HepG2 (cell line): Measurements from ENCODE around the gene CHEK1. TPM values are rescaled to one million over a fixed set of nuclear protein-coding genes. Genes with fewer than 3 reads are reported as not detected.
A peak's percentile ranks its signal among the peaks of the same experiment; 100 is the strongest.

Experiments
- ATAC-seq: fragments of 200-7000 bp; cut with Tn5 transposase; 3 replicates; pipeline ENCODE4 v1.9.1; 2020; ENCODE audit warnings: mild to moderate bottlenecking, moderate library complexity
- BruUV-seq: library from RNA; stranded (reverse); fragments of 400-500 nt; replicated peaks from 2 replicates; lab custom pipeline; 2021; lab: Mats Ljungman, UMichigan
- CTCF ChIA-PET: fragments of 300-600 bp; formaldehyde crosslinking; extraction: SDS; loops from one replicate; lab custom pipeline; 2021; ENCODE audit warnings: low total read pairs, inconsistent platforms, low intra/inter-chr PET ratio; lab: Yijun Ruan, JAX
- POLR2A ChIA-PET: fragments of 350-600 bp; sonication (Branson Sonifier 250); formaldehyde crosslinking; loops from one replicate; lab custom pipeline; 2020; ENCODE audit warnings: antibody characterized with exemption, inconsistent platforms; lab: Yijun Ruan, JAX
- DNase-seq: peaks from one replicate; pipeline ENCODE4 v3.0.0-alpha.2; 2015; ENCODE audit warnings: low spot score
- FAIRE-seq: peaks from 3 replicates; lab custom pipeline; 2011; peaks lifted over from hg19 to GRCh38; lab: Jason Lieb, UNC
- H2AFZ ChIP-seq: one replicate; pipeline ENCODE4 v1.6.1; 2011; ENCODE audit warnings: low read length, inconsistent platforms
- H3K27ac ChIP-seq: fragments of 300-600 bp; 3 replicates; pipeline ENCODE4 v1.8.0; 2011; ENCODE audit warnings: mixed run types, mild to moderate bottlenecking, mixed read lengths, low read length, inconsistent platforms; ENCODE audit not compliant: insufficient read depth; ENCODE audit errors: extremely low read length
- H3K27me3 ChIP-seq, 2 experiments: fragments of 200-600 bp in 1 of 2; 2 replicates in 1 of 2; 3 replicates in 1 of 2; pipeline versions ENCODE4 v1.6.0 to v1.8.0; 2011; ENCODE audit warnings: low read length in 2 of 2, mild to moderate bottlenecking in 2 of 2, moderate library complexity in 2 of 2, inconsistent platforms in 1 of 2; ENCODE audit not compliant: insufficient read depth in 2 of 2, control insufficient read depth in 1 of 2
- H3K36me3 ChIP-seq, 2 experiments: fragments of 200-600 bp in 1 of 2; replicated peaks in 1 of 2; 2 replicates in 1 of 2; 3 replicates in 1 of 2; pipeline versions ENCODE4 v1.5.1 to v1.8.0; 2011; ENCODE audit warnings: low read length in 2 of 2, inconsistent platforms in 1 of 2; ENCODE audit not compliant: insufficient read depth in 2 of 2, control insufficient read depth in 1 of 2
- H3K4me1 ChIP-seq: 2 replicates; pipeline ENCODE4 v1.5.1; 2012; ENCODE audit warnings: low read length, inconsistent platforms; ENCODE audit not compliant: insufficient read depth
- H3K4me2 ChIP-seq: 2 replicates; pipeline ENCODE4 v1.6.0; 2011; ENCODE audit warnings: low read depth, low read length, inconsistent platforms
- H3K4me3 ChIP-seq, 3 experiments: fragments of 200-600 bp in 1 of 3; sonication (generic), shearing (Covaris generic) in 1 of 3; replicated peaks in 1 of 3; 2 replicates each; pipeline ENCODE4 v1.5.1; 2011 to 2016; ENCODE audit warnings: low read length in 3 of 3, inconsistent platforms in 2 of 3, low read depth in 2 of 3, mild to moderate bottlenecking in 2 of 3, control low read depth in 1 of 3, mixed read lengths in 1 of 3; ENCODE audit not compliant: insufficient read depth in 1 of 3
- H3K79me2 ChIP-seq: one replicate; pipeline ENCODE4 v1.6.1; 2011; ENCODE audit warnings: low read length, inconsistent platforms; ENCODE audit not compliant: insufficient read depth
- H3K9ac ChIP-seq: 2 replicates; pipeline ENCODE4 v1.6.0; 2011; ENCODE audit warnings: mild to moderate bottlenecking, low read depth, low read length, inconsistent platforms; ENCODE audit not compliant: insufficient read depth
- H3K9me3 ChIP-seq: 2 replicates; pipeline ENCODE4 v1.5.1; 2012; ENCODE audit warnings: mild to moderate bottlenecking, low read length
- H4K20me1 ChIP-seq: 2 replicates; pipeline ENCODE4 v1.6.0; 2011; ENCODE audit warnings: inconsistent platforms, mild to moderate bottlenecking, low read length, moderate library complexity; ENCODE audit not compliant: insufficient read depth
- HNF4G ChIP-seq, 2 experiments: sonication (generic) in 1 of 2; formaldehyde crosslinking in 1 of 2; IDR thresholded peaks; 2 replicates each; pipeline versions ENCODE4 v1.4.0 to v1.6.1; 2011 to 2020; ENCODE audit warnings: borderline replicate concordance in 2 of 2, low read depth in 2 of 2, mild to moderate bottlenecking in 2 of 2, low read length in 1 of 2, missing genetic modification reagents in 1 of 2, moderate library complexity in 1 of 2
- MIER2 ChIP-seq: IDR thresholded peaks from 2 replicates; pipeline ENCODE4 v1.6.1; 2016; ENCODE audit warnings: missing biosample characterization, missing genetic modification reagents
- SMC3 ChIP-seq: IDR thresholded peaks from 2 replicates; pipeline ENCODE4 v1.6.1; 2011; ENCODE audit warnings: low read length, improper control_type of control experiment
- STAG1 ChIP-seq: sonication (generic); formaldehyde crosslinking; IDR thresholded peaks from 2 replicates; pipeline ENCODE4 v1.4.0; 2020; ENCODE audit warnings: missing genetic modification reagents
- ZC3H4 ChIP-seq: sonication (generic); formaldehyde crosslinking; IDR thresholded peaks from 2 replicates; pipeline ENCODE4 v1.4.0; 2020; ENCODE audit warnings: missing genetic modification reagents, borderline replicate concordance
- ZNF253 ChIP-seq: sonication (generic); formaldehyde crosslinking; IDR thresholded peaks from 2 replicates; pipeline ENCODE4 v1.8.0; 2022; ENCODE audit warnings: mild to moderate bottlenecking, missing genetic modification reagents, borderline replicate concordance
- ZNF496 ChIP-seq: sonication (generic); formaldehyde crosslinking; IDR thresholded peaks from 2 replicates; pipeline ENCODE4 v1.8.1; 2023; ENCODE audit warnings: mild to moderate bottlenecking, moderate library complexity, missing genetic modification reagents; ENCODE audit not compliant: insufficient replicate concordance
- WGBS: methylation state at CpG from one replicate; pipeline ENCODE4 v1.1.6; 2017; ENCODE audit warnings: low lambda C conversion rate; 5-methylcytosine and 5-hydroxymethylcytosine counted together
- in situ Hi-C: cut with HindIII; loops from 2 replicates; pipeline ENCODE4 v1.10.0; 2017; ENCODE audit warnings: low pct_unique_long_range_greater_than_20kb; ENCODE audit not compliant: extremely low pct_ligation_motif_present
- intact Hi-C: fragments of 100-400 bp; cut with micrococcal nuclease; formaldehyde crosslinking; loops from one replicate; pipeline ENCODE4 v1.10.0; 2022; ENCODE audit not compliant: unreplicated experiment
- polyA plus RNA-seq, 8 experiments: library from polyadenylated mRNA; depleted of rRNA in 3 of 8; stranded (reverse) in 7 of 8; unstranded in 1 of 8; fragments of >200 nt; fragmentation: Illumina TruSeq in 4 of 8; extraction: Trizol in 4 of 8; gene quantifications; 2 replicates each; pipeline versions ENCODE4 v1.2.1 to v1.2.3, GENCODE V29; 2011 to 2016; ENCODE audit warnings: low read depth in 4 of 8, missing spikeins in 1 of 8, mixed read lengths in 1 of 8; ENCODE audit not compliant: insufficient read depth in 1 of 8
- small RNA-seq, 3 experiments: library from RNA; depleted of rRNA; stranded (forward); fragments of <200 nt; gene quantifications; one replicate each; pipeline ENCODE3, GENCODE V24; 2012; ENCODE audit warnings: low read depth in 2 of 3, low replicate concordance in 1 of 3; ENCODE audit not compliant: insufficient read length in 3 of 3, insufficient read depth in 2 of 3
- total RNA-seq, 5 experiments: library from RNA; depleted of rRNA; stranded (reverse); fragments of >200 nt; fragmentation: Illumina TruSeq; extraction: Trizol; gene quantifications; 2 replicates each; pipeline ENCODE4 v1.2.3, GENCODE V29; 2016; ENCODE audit warnings: low read depth in 1 of 5
- TF ChIP-seq, protein P1 (sequence below): sonication (generic); formaldehyde crosslinking; IDR thresholded peaks from 2 replicates; pipeline ENCODE4 v1.5.0; 2020; ENCODE audit warnings: mild to moderate bottlenecking, missing genetic modification reagents, moderate library complexity
- TF ChIP-seq, protein P2 (sequence below): sonication (generic); formaldehyde crosslinking; IDR thresholded peaks from 2 replicates; pipeline ENCODE4 v1.5.0; 2020; ENCODE audit warnings: mild to moderate bottlenecking, low read depth, missing genetic modification reagents, borderline replicate concordance

The CHEK1 gene
- total and polyA plus RNA-seq, 2 of the 13 experiments (the other 11 are each of a cell fraction or from before 2014, with no cell fraction given): 17.8 to 83.2 TPM

DNA sequence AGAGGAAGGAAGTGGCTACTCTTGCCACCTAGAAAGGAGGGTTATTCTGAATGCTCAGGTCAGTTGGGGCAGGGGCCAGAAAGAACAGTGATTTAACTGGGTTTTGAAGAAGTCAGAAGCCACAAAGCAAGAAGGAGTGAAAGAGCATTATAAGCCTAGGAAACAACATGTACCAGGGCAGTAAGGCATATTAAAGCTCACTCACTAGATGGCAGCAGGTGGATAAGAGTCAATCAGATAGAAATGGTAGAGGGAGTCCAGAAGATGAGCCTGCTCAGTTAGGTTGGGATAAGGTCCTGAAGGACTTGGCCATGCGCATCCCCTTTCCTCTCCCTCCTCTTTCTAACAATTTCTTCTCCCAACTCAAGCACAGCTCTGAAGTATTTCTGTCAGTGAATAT, 99.2 kb downstream of the CHEK1 start:
- Histone ChIP-seq H3K4me2 (no peak overlapping the region), H3K4me3 (no peak overlapping the region), H4K20me1 (no peaks in the 10 kb centered on the region), H3K4me1 (no peaks in the 10 kb centered on the region), H3K27ac (no peak overlapping the region), H3K9ac (no peak overlapping the region), H2AFZ (no peak overlapping the region), H3K79me2 (no peaks in the 10 kb centered on the region), H3K27me3 (peaks cover 1 to 19% of the 10 kb centered on the region in 2 experiments; a peak in 3 of 5 replicates), H3K36me3 (no peaks in the 10 kb centered on the region), H3K9me3 (no peaks in the 10 kb centered on the region)
- DNase-seq (peak; percentile 22), ATAC-seq (peak; percentile 73), FAIRE-seq (peak; percentile 8)
- in situ Hi-C loops (loop anchor here (10.0 kb wide), 1 partner anchor 151 kb away; no protein-coding TSS in a partner anchor), intact Hi-C loops (loop anchor here (1.0 kb wide), 1 partner anchor 147 kb away; no protein-coding TSS in a partner anchor)
- ChIA-PET CTCF (interaction anchor here (1.2 to 1.3 kb wide), 2 partner anchors 148 to 149 kb away, joined by 4 to 5 read pairs; no protein-coding TSS in a partner anchor), POLR2A (no interaction called here)
- TF ChIP-seq ZNF496 (CRISPR knock-in tag) (no peak), ZNF253 (CRISPR knock-in tag) (no peak), STAG1 (CRISPR knock-in tag) (peak; percentile 60), HNF4G (IDR thresholded peaks at IDR 0.05; ENCODE audit: borderline replicate concordance, low read depth, low read length) (no peak), HNF4G (CRISPR knock-in tag; IDR thresholded peaks at IDR 0.05; ENCODE audit: borderline replicate concordance, low read depth) (no peak), SMC3 (0 out of 2 replicates have a peak, but pooled peaks have one; percentile 4), MIER2 (no peak), ZC3H4 (CRISPR knock-in tag) (no peak)
- TF ChIP-seq, protein P1, sequence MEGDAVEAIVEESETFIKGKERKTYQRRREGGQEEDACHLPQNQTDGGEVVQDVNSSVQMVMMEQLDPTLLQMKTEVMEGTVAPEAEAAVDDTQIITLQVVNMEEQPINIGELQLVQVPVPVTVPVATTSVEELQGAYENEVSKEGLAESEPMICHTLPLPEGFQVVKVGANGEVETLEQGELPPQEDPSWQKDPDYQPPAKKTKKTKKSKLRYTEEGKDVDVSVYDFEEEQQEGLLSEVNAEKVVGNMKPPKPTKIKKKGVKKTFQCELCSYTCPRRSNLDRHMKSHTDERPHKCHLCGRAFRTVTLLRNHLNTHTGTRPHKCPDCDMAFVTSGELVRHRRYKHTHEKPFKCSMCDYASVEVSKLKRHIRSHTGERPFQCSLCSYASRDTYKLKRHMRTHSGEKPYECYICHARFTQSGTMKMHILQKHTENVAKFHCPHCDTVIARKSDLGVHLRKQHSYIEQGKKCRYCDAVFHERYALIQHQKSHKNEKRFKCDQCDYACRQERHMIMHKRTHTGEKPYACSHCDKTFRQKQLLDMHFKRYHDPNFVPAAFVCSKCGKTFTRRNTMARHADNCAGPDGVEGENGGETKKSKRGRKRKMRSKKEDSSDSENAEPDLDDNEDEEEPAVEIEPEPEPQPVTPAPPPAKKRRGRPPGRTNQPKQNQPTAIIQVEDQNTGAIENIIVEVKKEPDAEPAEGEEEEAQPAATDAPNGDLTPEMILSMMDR (CRISPR knock-in tag): peak; percentile 42
- TF ChIP-seq, protein P2, sequence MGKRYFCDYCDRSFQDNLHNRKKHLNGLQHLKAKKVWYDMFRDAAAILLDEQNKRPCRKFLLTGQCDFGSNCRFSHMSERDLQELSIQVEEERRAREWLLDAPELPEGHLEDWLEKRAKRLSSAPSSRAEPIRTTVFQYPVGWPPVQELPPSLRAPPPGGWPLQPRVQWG (CRISPR knock-in tag): no peak
- WGBS: 100% methylated on average over 1 of the region's 1 CpG
- no TSS peak for BruUV-seq

Small RNAs within 50 kb of the gene (small RNA-seq; reads per million reads assigned to genes)
- gene RNU2-35P: 0.20 to 5.8 (median 0.65) reads per million in 3 experiments

Other genes with a start within 250 kb of the CHEK1 start
- gene FEZ1, start 128.9 kb upstream of the CHEK1 start, total RNA-seq (2016; rRNA removed; fragmentation: Illumina TruSeq; extraction: Trizol): not detected in 2 replicates
- not detected in 2 replicates for gene FEZ1, start 128.9 kb upstream of the CHEK1 start, polyA plus RNA-seq (2011; rRNA removed)
- gene EI24, start 55.7 kb upstream of the CHEK1 start, total RNA-seq (2016; rRNA removed; fragmentation: Illumina TruSeq; extraction: Trizol): 126 and 138 TPM in 2 replicates
- gene EI24, start 55.7 kb upstream of the CHEK1 start, polyA plus RNA-seq (2011; rRNA removed): 70.0 and 84.7 TPM in 2 replicates
- 141 and 229 TPM in 2 replicates for gene STT3A, start 32.3 kb upstream of the CHEK1 start, total RNA-seq (2016; rRNA removed; fragmentation: Illumina TruSeq; extraction: Trizol)
- gene STT3A, start 32.3 kb upstream of the CHEK1 start, polyA plus RNA-seq (2011; rRNA removed): 314 and 319 TPM in 2 replicates
- gene ACRV1, start 55.7 kb downstream of the CHEK1 start, total RNA-seq (2016; rRNA removed; fragmentation: Illumina TruSeq; extraction: Trizol): not detected in 2 replicates
- gene ACRV1, start 55.7 kb downstream of the CHEK1 start, polyA plus RNA-seq (2011; rRNA removed): 0.09 TPM in 1 of 2 replicates, not detected in the other
- not detected in 2 replicates for gene PATE1, start 121.1 kb downstream of the CHEK1 start, total RNA-seq (2016; rRNA removed; fragmentation: Illumina TruSeq; extraction: Trizol)
- not detected in 2 replicates for gene PATE1, start 121.1 kb downstream of the CHEK1 start, polyA plus RNA-seq (2011; rRNA removed)
- gene PATE2, start 153.7 kb downstream of the CHEK1 start, total RNA-seq (2016; rRNA removed; fragmentation: Illumina TruSeq; extraction: Trizol): not detected in 2 replicates
- gene PATE2, start 153.7 kb downstream of the CHEK1 start, polyA plus RNA-seq (2011; rRNA removed): not detected in 2 replicates
- gene PATE3, start 163.0 kb downstream of the CHEK1 start, total RNA-seq (2016; rRNA removed; fragmentation: Illumina TruSeq; extraction: Trizol): not detected in 2 replicates
- gene PATE3, start 163.0 kb downstream of the CHEK1 start, polyA plus RNA-seq (2011; rRNA removed): not detected in 2 replicates
- gene PATE4, start 208.2 kb downstream of the CHEK1 start, total RNA-seq (2016; rRNA removed; fragmentation: Illumina TruSeq; extraction: Trizol): not detected in 2 replicates
- gene PATE4, start 208.2 kb downstream of the CHEK1 start, polyA plus RNA-seq (2011; rRNA removed): not detected in 2 replicates